IPS DF 4.7 (cell line): ENCODE data around the gene NCF2.

Experiments
- DNase-seq: peaks from one replicate; pipeline ENCODE4 v3.0.0-alpha.2; 2013; ENCODE audit warnings: low spot score; ENCODE audit errors: extremely low read depth

Gene NCF2

DNA sequence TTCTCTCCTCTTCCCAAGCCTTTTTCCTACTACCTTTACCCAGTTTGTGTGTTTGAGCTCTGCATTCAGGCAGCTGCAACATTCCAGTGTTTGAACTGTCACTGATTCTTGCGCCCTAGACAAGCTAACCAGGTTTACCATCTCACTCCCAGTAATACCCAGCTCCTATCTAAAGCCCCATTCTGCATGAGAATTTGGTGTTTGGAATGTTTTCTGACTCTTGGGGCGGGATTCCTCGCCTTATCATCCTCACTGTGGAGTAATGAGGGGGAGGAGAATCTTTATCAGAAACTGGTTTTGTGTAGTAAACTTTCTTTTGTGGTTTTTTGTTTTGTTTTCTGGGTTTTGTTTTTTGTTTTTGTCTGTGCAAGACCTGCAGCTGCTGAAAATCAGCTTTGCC is 36.5 kb downstream of the NCF2 start:
- no peak for DNase-seq

DNA sequence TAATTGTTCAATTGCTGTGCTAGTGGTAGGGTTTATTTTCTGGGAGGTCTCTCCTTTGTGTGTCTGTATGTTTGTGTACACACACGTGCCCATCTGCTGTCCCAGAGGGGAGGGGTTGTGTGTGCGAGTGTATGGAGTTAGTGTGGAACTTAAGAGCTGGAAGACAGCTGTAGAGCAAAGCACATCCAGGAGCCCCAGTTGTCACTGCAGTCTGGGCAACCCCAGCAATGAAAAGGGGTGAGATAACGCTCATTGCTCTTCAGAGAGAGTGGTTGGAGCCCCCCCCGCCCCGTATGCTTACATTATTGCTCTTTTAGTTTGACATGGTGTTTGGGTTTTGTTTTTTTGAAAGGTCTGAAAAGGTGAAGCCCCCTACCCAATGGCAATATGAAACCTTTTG is 36.9 kb downstream of the NCF2 start:
- no peak for DNase-seq

DNA sequence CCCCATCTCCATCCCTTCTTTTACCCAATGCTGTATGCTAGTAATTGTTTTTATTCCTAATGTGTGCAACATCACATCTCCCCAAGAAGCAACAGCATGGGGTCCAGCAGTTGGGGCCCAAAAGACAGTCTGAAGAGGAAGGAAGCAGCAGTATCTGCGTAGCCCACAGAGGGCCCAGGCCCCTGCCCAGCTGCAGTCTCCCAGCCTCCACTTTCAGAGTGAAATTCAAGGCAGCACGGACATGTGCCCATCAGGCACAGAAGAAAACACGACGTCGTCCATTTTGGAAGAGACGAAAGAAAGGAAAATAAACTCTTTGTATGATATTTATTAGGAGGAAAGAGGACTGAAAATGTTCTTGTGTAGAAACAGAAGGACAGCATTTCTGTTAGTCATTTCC is 37.4 kb downstream of the NCF2 start:
- DNase-seq = no peak

DNA sequence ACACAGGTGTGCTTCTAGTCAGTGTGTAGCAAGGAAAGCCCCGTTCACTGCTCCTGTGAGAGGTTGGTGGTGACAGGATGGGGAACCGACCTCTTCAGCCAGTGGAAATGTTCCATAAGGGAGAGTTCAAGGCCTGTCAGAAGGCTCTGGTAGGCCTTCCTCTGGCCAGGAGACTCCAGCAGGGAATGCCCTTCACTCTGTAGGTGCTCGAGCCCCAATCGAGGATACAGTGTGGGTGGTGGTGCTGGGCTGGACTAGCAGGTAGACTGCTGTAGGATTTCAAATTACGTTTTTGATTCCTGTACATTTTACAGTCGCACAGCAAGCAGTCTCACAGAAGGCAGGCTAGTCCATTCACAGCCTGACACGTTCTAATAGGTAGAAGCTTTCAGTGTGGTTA is 37.8 kb downstream of the NCF2 start:
- DNase-seq = no peak

DNA sequence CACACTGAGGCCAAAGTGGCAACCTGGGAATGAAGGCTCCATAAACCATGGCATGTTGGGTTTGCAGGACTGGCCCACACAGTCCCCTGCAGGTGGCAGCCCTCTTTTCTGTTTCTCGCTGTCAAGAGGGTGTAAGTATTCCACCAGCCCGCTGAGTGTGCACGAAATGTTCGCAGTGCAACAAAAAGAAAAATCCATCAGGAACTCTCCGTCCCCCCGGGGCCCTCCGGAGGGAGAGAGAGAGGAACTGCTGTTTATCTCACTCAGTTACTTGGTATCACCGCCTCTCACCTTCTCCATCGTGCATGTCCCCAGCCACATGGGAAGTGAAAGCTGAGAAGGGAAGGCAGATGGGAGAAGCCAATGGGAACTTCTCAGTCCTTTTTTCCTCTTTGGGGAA is 38.3 kb downstream of the NCF2 start:
- DNase-seq = no peak

DNA sequence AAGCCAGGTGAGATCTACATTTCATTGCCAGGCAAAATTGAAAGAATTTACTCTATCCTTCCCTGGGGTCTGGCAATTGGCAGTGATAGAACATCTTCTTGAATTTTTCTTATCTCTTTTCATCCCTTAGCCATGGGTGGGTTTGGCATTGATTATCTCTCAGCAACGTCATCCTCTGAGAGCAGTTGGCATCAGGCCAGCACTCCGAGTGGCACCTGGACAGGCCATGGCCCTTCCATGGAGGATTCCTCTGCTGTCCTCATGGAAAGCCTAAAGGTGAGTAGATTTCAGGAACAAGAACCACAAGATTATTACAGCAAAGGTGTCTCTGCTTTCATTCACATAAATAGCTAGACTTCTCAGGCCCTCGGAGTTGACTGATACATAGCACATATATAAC is 39.3 kb downstream of the NCF2 start:
- no peak for DNase-seq

DNA sequence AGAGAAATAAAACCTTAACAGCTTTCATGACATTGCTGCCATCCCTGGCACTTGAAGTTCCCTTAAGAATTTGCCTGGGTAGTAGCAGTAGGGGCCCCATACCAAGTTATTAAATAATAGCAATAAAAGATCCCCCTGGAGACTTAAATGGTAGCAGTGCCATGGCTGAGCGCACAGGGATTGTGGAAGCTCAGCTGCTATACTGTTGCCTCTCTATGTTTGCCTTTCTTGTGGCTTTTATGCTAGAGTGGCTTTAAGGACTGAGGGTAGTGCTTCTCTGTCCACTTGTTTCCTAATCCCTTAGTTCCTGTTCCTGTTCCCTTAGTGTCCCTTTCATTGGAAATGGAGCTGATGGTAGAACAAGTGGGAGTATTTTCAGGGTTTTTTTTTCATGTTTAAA is 42.1 kb downstream of the NCF2 start:
- DNase-seq = no peak

DNA sequence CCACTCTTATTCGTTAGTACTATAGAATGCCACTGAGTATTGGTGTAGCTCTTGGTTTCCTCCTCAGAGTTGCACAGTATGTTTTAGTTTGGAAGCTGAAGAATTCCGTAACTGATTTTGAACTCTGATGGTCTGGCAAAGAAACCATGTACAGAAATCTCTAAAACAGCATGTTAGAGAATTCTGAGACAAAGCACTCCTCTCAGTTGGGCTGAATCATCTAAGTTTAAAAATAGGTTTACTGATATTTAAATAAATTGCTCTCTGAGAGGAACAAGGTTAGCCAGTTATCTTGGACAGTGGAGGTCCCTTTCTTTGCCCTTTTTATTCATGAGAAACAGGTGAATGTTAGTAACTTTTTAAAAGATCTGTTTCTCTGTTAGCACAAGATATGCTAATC is 43.8 kb downstream of the NCF2 start:
- DNase-seq = no peak

DNA sequence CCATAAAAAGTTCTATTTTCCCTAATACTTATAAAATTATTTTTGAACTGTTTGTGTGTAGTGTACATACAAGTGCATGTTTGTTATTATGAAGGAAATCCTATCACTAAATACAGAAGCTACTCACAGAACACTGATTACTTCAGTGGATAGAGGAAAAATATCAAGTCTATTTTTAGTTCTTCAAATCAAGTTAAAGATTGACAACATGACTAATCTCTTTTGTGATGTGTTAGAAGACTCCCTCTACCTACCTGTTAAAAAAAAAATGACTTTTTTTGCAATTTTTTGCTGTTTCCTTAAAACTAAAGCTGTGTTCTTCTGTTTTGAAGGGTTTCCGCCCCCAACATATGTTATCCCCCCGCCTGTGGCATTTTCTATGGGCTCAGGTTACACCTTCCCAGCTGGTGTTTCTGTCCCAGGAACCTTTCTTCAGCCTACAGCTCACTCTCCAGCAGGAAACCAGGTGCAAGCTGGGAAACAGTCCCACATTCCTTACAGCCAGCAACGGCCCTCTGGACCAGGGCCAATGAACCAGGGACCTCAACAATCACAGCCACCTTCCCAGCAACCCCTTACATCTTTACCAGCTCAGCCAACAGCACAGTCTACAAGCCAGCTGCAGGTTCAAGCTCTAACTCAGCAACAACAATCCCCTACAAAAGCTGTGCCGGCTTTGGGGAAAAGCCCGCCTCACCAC is 45.5 kb downstream of the NCF2 start:
- no peak for DNase-seq

DNA sequence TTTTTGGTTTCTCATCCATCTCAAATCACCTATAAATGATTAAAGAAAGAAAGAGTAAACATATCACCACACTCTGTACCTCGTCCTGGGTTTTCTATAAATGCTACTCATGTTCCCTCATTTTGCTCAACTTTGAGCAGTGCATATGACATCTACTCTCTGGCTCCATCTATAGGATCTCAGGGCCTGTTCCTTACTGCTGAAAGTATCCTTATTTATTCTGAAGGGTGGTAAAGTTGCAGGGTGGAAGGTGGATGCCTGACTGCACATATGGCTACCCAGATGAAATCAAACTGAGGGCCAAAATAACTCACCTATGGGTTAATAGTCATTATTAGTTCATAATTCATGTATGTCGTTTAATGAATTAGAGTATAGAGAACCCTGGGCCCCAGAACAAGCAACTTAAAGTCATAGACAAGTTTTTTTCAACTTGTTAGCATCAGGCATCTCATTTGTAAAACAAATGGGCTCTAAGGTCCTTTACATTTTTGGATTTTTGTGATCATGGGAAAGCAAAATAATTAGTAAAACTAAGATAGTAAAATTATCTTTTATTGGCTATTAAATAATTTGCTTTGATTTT is 46.5 kb downstream of the NCF2 start:
- peak; percentile 19 for DNase-seq

DNA sequence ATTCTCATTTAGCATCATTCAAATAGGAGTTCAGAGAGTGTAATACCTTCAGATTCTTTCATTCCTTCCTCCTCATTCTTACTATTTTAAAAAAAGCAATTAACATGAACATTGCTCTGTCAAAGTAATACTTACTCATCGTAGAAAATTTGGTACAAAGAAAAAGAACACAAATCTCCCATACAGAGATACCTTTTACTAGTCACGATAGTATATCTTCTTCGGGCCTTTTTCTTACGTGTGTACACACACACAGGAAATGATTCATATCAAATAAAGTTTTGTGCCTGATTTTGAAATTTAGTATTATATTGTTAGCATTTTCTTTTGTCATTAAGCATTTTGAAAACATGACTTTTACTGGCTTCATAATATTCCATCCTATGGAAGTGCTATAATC is 52.9 kb downstream of the NCF2 start:
- no peak for DNase-seq

DNA sequence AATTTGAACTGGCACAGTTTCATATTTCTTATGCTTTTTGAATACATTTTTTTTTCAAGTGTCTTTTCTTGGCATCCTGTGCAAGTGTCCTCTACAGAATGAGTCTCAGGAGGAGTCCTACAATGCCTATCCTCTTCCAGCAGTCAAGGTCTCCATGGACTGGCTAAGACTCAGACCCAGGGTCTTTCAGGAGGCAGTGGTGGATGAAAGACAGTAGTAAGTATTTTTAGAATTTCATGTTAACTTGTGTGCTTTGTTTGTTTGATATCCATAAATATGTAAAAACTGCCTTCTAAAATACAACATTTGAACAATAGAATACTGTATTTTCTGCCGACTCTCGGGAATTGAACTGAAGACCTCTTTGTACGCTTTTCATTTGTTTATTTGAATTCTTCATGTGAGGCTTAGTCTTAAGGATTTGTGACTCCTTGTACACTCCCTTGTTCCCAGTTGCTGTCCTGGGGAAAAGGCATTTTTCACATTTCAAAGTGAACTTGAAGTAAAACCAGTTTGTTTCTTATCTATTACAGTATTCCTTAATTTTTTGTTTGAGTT is 56.6 kb downstream of the NCF2 start:
- no peak for DNase-seq

DNA sequence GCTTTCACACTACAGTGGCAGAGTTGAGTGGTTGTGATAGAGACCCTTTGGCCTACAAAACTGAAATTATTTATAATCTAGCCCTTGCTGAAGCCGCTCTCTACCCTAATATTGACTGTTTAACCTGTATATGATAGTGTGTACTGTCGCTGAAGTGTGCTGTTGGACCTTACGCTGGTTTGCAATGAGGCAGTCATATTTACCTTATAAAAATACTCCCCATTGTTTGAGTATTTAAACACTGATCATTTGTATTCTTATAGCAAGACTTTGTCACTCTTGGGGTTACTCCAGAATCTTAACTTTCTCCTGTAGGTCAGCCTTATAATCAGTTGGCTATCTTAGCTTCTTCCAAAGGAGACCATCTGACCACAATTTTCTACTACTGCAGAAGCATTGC is 61.7 kb downstream of the NCF2 start:
- DNase-seq = no peak

DNA sequence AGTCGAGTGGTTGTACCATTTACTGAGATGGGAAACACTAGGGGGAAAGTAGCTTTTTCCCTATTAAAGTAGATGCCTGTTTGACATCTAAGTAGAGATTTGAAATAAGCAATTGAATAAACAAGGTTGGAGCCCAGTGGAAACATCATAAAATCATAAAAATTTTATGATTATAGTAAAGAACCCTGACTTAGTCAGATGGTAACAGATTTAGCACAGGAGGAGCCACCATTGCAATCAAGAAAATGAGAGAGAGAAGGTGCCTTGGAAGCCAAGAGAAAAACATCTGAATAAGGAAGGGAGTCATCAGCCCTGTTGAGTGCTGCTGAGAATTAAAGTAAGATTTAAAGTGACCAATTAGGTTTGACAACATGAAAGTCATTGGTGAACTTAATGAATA is 68.2 kb downstream of the NCF2 start:
- DNase-seq = no peak

DNA sequence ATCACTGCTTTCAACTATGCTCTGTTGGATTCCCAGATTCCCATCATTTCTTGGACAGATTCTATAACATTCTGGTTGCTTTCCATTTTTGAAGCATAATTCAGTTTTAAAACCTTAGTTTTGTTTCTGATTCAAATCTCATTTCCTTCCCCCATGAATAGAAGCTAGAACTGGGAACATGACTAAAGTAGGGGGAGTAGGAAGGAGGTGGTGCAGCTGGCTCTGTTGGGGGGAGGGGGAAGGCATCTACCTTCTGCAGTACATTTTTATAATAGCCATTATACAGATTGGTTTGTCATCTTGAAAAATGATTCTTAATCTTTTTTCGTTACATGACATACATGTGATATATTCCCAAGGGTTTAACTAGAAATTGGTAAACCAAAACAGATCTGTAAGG is 69.9 kb downstream of the NCF2 start:
- DNase-seq = no peak

DNA sequence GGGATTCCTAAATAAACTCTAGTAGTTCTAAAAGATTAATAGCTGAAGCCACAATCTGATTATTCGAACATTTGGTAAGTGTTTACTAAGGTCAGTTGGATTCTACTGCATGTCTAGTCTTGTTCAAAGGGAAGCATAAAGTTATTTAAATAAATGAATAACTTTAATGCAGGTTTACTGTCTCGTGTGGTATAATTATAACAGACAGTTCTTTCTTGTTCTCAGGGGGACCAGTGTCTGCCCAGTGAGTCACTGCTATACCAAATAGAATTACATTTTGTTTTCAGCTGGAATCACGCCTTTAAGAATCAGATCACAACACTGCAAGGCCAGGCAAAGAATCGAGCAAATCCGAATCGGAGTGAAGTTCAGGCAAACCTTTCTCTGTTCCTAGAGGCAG is 72.9 kb downstream of the NCF2 start:
- no peak for DNase-seq

DNA sequence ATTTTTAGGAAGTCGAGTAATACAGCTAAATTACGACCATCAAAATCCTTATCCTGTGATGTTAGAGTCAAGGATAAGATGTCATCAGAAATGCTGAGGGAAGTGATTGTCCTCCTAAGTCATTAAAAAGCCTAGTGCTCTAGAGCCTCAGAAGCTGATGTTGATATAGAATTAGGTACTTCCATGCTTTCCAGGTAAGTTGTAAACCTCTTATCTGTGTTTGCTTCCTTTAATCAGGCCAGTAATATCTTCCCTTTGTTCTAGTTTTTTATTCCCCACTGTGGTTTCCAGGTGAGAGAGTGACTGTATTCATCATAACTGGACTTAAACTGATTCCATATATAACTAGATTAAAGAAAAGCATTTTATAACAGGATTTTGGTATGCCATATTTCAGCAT is 73.5 kb downstream of the NCF2 start:
- DNase-seq = no peak

DNA sequence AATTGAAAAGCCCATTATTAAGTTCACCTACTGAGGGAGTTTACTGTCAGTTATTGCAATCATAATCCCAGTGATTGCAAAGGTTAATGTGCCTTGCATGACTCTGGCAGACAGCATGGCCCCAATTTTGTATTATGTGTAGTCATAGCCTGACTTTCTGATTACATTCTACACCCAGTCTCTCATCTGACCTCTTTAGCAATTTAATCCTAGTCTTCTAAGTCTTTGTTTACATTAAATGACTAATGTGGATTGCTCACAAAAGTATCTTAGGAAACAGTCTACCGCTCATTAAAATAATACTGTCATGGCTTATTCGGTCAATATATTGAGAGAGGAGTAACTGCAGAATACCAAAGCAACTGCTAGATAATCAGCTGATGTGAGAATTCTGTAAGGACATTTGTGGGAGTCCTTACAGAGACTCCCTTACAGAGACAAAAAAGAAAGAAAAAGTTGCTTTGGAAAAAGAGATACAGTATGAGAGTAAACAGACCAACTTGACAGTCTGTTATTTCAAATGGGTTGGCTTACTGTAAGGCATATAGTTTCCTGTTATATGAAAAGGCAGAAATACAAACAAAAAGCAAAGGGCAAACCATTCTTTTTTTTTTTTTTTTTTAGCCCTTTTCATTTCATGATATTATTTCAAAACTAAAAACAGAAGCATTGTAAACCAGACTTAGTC is 75.1 kb downstream of the NCF2 start:
- DNase-seq = no peak

DNA sequence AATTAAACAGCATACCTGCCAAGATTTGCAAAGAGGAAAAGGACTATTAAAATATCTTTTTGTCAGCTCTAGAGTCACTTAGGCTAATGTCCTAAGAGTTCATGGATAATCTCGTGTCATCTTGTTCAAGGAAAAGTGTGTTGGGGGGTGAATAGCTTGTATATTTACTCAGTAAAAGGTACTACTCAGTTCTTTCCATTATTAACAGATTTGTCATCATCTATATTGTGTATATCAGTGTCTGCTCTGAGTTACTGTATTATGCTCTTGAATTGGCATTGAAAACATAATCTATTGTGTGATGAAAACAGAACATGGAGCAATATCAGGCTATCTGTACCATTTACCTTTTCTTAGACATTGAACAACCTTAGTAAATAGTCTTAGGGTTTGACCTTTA is 76.0 kb downstream of the NCF2 start:
- no peak for DNase-seq

DNA sequence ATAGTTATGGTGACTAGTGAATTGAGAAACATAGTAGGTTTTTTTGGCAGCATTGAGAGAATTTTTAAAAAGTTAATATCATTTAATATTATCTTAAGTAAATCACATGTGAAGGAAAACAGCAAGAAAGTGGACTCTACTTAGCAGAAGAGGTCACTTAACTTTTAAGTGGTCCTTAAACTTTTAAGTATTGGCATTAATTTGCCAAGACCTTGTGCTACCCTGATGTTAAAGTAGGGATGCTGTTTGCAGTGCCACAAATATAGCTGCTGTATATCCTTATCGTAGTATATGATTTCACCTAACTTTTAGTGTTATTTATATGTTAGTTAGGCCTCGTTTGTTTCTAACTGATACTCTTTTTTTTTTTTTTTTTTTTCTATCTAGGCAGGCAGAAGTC is 77.8 kb downstream of the NCF2 start:
- DNase-seq = no peak

DNA sequence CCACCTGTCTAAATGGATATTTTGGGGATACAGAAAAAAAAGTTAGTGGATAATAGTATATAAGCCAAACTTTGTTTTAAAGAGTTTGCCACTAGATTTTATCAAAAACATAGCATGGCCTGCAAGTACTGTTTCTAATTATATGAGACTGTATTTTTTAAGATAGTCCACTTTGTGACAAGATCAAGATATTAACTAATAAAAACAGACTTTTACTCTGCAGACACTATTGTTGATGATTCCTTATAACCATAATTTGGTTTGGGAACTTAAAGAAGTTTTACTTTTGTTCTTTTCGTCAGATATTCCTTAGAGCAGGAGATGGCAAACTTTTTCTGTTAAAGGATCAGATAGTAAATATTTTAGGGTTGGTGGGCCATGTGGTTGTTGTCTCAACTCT is 81.6 kb downstream of the NCF2 start:
- no peak for DNase-seq

DNA sequence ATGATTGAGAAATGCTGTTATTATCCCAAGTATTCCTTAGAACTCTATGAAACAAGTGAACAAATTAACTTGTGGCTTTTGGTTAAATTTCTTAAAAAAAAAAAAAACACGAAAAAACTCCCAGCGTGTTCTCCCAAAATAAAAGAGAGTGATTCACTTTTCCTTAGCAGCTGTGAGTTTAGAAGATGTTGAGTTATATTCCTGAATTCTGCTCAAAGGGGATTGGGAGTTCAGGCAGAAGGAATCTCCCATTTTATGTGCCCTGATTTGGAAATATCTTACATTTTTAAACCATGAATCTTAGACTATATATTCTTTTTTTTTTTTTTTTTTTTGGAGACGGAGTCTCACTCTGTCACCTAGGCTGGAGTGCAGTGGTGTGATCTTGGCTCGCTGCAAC is 83.7 kb downstream of the NCF2 start:
- no peak for DNase-seq
